ENCODE data around the gene ACVR2A. TPM values are rescaled to one million over a fixed set of nuclear protein-coding genes. Genes with fewer than 3 reads are reported as not detected.
A peak's percentile ranks its signal among the peaks of the same experiment; 100 is the strongest.

ACVR2A gene
- total and polyA plus RNA-seq, 9 of the 15 experiments (the other 6 are each of a cell fraction or from before 2014, with no cell fraction given), result 1.2 to 3.9 (median 2.4) TPM

DNA sequence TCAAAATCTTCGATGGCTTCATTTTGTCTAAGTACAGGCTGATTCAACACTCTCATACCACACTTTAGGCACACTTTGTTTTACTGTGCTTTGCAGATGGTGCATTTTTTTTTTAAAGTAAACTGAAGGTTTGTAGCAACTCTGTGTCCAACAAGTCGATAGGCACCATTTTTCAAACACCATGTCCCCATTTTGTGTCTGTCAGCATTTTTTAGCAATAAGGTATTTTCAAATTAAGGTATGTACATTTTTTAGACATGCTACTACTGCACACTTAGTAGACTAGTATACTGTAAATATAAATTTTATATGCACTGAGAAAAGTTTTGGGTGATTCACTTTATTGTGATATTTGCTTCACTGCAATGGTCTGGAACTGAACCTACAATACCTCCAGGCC is 131.3 kb downstream of the ACVR2A start (continued):
- TF ChIP-seq C11orf30 (IDR thresholded peaks at IDR 0.05; ENCODE audit: low read depth) (peak; percentile 76), PHF21A (IDR thresholded peaks at IDR 0.05; ENCODE audit: borderline replicate concordance, low read depth) (no peak), ZNF316 (IDR thresholded peaks at IDR 0.05) (peak; percentile 87), SIN3A (IDR thresholded peaks at IDR 0.05; ENCODE audit: borderline replicate concordance in 2 of 2, control insufficient read depth in 1 of 2, low read depth in 2 of 2, low read length in 2 of 2) (no peak), MECOM (CRISPR knock-in tag; IDR thresholded peaks at IDR 0.05) (no peak), ZNF699 (CRISPR knock-in tag; IDR thresholded peaks at IDR 0.05; ENCODE audit: insufficient replicate concordance) (no peak), CREB1 (IDR thresholded peaks at IDR 0.05) (no peak), CREB1 (CRISPR knock-in tag; IDR thresholded peaks at IDR 0.05) (no peak), HDAC8 (tag; IDR thresholded peaks at IDR 0.05) (no peak)
- TF ChIP-seq, protein P1, sequence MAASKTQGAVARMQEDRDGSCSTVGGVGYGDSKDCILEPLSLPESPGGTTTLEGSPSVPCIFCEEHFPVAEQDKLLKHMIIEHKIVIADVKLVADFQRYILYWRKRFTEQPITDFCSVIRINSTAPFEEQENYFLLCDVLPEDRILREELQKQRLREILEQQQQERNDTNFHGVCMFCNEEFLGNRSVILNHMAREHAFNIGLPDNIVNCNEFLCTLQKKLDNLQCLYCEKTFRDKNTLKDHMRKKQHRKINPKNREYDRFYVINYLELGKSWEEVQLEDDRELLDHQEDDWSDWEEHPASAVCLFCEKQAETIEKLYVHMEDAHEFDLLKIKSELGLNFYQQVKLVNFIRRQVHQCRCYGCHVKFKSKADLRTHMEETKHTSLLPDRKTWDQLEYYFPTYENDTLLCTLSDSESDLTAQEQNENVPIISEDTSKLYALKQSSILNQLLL (CRISPR knock-in tag; IDR thresholded peaks at IDR 0.05; ENCODE audit: borderline replicate concordance), result no peak
- TF ChIP-seq, protein P2, sequence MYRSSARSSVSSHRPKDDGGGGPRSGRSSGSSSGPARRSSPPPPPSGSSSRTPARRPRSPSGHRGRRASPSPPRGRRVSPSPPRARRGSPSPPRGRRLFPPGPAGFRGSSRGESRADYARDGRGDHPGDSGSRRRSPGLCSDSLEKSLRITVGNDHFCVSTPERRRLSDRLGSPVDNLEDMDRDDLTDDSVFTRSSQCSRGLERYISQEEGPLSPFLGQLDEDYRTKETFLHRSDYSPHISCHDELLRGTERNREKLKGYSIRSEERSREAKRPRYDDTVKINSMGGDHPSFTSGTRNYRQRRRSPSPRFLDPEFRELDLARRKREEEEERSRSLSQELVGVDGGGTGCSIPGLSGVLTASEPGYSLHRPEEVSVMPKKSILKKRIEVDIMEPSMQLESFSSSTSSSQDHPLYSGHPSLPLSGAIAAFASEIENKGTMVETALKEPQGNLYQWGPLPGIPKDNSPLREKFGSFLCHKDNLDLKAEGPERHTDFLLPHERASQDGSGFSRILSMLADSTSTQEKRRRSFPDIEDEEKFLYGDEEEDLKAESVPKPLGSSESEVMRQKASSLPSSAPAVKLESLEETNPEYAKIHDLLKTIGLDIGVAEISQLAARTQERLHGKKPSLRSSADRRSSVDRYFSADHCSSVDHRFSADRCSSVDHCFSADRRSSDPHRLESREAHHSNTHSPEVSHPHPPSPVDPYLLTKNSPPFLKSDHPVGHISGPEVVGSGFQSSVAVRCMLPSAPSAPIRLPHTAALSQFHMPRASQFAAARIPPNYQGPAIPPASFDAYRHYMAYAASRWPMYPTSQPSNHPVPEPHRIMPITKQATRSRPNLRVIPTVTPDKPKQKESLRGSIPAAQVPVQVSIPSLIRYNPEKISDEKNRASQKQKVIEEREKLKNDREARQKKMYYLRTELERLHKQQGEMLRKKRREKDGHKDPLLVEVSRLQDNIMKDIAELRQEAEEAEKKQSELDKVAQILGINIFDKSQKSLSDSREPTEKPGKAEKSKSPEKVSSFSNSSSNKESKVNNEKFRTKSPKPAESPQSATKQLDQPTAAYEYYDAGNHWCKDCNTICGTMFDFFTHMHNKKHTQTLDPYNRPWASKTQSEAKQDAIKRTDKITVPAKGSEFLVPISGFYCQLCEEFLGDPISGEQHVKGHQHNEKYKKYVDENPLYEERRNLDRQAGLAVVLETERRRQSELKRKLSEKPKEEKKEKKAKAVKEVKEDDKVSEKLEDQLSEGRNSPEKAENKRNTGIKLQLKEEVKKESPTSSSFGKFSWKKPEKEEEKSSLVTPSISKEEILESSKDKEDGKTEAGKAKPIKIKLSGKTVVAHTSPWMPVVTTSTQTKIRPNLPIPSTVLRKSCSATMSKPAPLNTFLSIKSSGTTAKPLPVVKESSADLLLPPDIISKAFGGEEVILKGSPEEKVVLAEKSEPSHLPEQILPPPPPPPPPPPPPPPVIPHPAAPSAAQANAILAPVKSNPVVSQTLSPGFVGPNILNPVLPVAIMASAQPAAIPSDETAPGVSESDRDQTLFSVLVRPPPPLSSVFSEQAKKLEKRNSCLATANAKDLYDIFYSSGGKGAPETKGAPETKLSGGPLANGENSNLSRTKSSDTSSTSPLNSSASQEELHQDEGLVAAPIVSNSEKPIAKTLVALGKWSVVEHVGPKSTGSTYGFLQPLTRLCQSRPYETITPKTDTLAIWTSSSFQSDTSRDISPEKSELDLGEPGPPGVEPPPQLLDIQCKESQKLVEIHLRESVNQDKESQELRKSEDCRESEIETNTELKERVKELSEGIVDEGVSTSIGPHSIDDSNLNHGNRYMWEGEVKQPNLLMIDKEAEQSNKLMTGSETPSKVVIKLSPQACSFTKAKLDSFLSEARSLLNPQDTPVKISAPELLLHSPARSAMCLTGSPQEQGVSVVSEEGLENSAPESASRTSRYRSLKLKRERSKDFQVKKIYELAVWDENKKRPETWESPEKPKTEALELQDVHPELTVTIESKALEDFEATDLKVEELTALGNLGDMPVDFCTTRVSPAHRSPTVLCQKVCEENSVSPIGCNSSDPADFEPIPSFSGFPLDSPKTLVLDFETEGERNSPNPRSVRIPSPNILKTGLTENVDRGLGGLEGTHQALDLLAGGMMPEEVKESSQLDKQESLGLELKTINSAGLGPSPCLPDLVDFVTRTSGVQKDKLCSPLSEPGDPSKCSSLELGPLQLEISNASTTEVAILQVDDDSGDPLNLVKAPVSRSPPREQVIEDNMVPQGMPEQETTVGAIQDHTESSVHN (IDR thresholded peaks at IDR 0.05; ENCODE audit: borderline replicate concordance in 1 of 2, low read depth in 1 of 2), result no peak
- TF ChIP-seq, protein P3, sequence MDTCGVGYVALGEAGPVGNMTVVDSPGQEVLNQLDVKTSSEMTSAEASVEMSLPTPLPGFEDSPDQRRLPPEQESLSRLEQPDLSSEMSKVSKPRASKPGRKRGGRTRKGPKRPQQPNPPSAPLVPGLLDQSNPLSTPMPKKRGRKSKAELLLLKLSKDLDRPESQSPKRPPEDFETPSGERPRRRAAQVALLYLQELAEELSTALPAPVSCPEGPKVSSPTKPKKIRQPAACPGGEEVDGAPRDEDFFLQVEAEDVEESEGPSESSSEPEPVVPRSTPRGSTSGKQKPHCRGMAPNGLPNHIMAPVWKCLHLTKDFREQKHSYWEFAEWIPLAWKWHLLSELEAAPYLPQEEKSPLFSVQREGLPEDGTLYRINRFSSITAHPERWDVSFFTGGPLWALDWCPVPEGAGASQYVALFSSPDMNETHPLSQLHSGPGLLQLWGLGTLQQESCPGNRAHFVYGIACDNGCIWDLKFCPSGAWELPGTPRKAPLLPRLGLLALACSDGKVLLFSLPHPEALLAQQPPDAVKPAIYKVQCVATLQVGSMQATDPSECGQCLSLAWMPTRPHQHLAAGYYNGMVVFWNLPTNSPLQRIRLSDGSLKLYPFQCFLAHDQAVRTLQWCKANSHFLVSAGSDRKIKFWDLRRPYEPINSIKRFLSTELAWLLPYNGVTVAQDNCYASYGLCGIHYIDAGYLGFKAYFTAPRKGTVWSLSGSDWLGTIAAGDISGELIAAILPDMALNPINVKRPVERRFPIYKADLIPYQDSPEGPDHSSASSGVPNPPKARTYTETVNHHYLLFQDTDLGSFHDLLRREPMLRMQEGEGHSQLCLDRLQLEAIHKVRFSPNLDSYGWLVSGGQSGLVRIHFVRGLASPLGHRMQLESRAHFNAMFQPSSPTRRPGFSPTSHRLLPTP (IDR thresholded peaks at IDR 0.05; ENCODE audit: borderline replicate concordance, extremely low read depth, insufficient read length), result no peak
